ENCODE measurements around the gene LOXHD1. TPM values are rescaled to one million over a fixed set of nuclear protein-coding genes. Genes with fewer than 3 reads are reported as not detected.

Gene LOXHD1
- total RNA-seq, 1 experiment from 2014 or later = not detected

GRCh38 chr18:46678785-46679399 is 21.9 kb upstream of the LOXHD1 start:
- in situ Hi-C loops (cut with HindIII; ENCODE audit: low pct_unique_long_range_greater_than_20kb, low sequenced_read_pairs) = no loop called here
- no peak for DNase-seq (ENCODE audit: low read depth, low spot score)

- DNase-seq (ENCODE audit: low read depth, low spot score) = no peak
- in situ Hi-C loops (cut with HindIII; ENCODE audit: low pct_unique_long_range_greater_than_20kb, low sequenced_read_pairs) = no loop called here
Observed at GRCh38 chr18:46678041-46678440, 21.0 kb upstream of the LOXHD1 start.

- peak; percentile 11 for DNase-seq (ENCODE audit: low read depth, low spot score)
- in situ Hi-C loops (cut with HindIII; ENCODE audit: low pct_unique_long_range_greater_than_20kb, low sequenced_read_pairs) = no loop called here
Observed at GRCh38 chr18:46677611-46678010, 20.6 kb upstream of the LOXHD1 start.

GRCh38 chr18:46676182-46676835 is 19.3 kb upstream of the LOXHD1 start:
- in situ Hi-C loops (cut with HindIII; ENCODE audit: low pct_unique_long_range_greater_than_20kb, low sequenced_read_pairs) = no loop called here
- DNase-seq (ENCODE audit: low read depth, low spot score) = no peak

GRCh38 chr18:46675112-46675511 is 18.1 kb upstream of the LOXHD1 start:
- no peak for DNase-seq (ENCODE audit: low read depth, low spot score)
- in situ Hi-C loops (cut with HindIII; ENCODE audit: low pct_unique_long_range_greater_than_20kb, low sequenced_read_pairs) = no loop called here

GRCh38 chr18:46672062-46672970 is 15.3 kb upstream of the LOXHD1 start:
- DNase-seq (ENCODE audit: low read depth, low spot score) = peak; percentile 11
- in situ Hi-C loops (cut with HindIII; ENCODE audit: low pct_unique_long_range_greater_than_20kb, low sequenced_read_pairs) = no loop called here

GRCh38 chr18:46668694-46669093 is 11.7 kb upstream of the LOXHD1 start:
- in situ Hi-C loops (cut with HindIII; ENCODE audit: low pct_unique_long_range_greater_than_20kb, low sequenced_read_pairs) = no loop called here
- no peak for DNase-seq (ENCODE audit: low read depth, low spot score)

- in situ Hi-C loops (cut with HindIII; ENCODE audit: low pct_unique_long_range_greater_than_20kb, low sequenced_read_pairs) = no loop called here
- no peak for DNase-seq (ENCODE audit: low read depth, low spot score)
Observed at GRCh38 chr18:46668135-46668534, 11.1 kb upstream of the LOXHD1 start.

- in situ Hi-C loops (cut with HindIII; ENCODE audit: low pct_unique_long_range_greater_than_20kb, low sequenced_read_pairs) = no loop called here
- DNase-seq (ENCODE audit: low read depth, low spot score) = no peak
Observed at GRCh38 chr18:46663539-46663938, 6.5 kb upstream of the LOXHD1 start.

GRCh38 chr18:46660957-46661749 is 4.1 kb upstream of the LOXHD1 start:
- in situ Hi-C loops (cut with HindIII; ENCODE audit: low pct_unique_long_range_greater_than_20kb, low sequenced_read_pairs) = no loop called here
- DNase-seq (ENCODE audit: low read depth, low spot score) = peak; percentile 52

- in situ Hi-C loops (cut with HindIII; ENCODE audit: low pct_unique_long_range_greater_than_20kb, low sequenced_read_pairs) = no loop called here
- no peak for DNase-seq (ENCODE audit: low read depth, low spot score)
Observed at GRCh38 chr18:46659484-46659883, 2.5 kb upstream of the LOXHD1 start.

GRCh38 chr18:46656326-46657114 is 500 bp downstream of the LOXHD1 start:
- in situ Hi-C loops (cut with HindIII; ENCODE audit: low pct_unique_long_range_greater_than_20kb, low sequenced_read_pairs) = no loop called here
- no peak for DNase-seq (ENCODE audit: low read depth, low spot score)

- no peak for DNase-seq (ENCODE audit: low read depth, low spot score)
- in situ Hi-C loops (cut with HindIII; ENCODE audit: low pct_unique_long_range_greater_than_20kb, low sequenced_read_pairs) = no loop called here
Observed at GRCh38 chr18:46652372-46652771, 4.6 kb downstream of the LOXHD1 start.

- DNase-seq (ENCODE audit: low read depth, low spot score) = no peak
- in situ Hi-C loops (cut with HindIII; ENCODE audit: low pct_unique_long_range_greater_than_20kb, low sequenced_read_pairs) = no loop called here
Observed at GRCh38 chr18:46650681-46651080, 6.3 kb downstream of the LOXHD1 start.

- DNase-seq (ENCODE audit: low read depth, low spot score) = no peak
- in situ Hi-C loops (cut with HindIII; ENCODE audit: low pct_unique_long_range_greater_than_20kb, low sequenced_read_pairs) = no loop called here
Observed at GRCh38 chr18:46649071-46649862, 7.8 kb downstream of the LOXHD1 start.

GRCh38 chr18:46646468-46646867 is 10.6 kb downstream of the LOXHD1 start:
- DNase-seq (ENCODE audit: low read depth, low spot score) = no peak
- in situ Hi-C loops (cut with HindIII; ENCODE audit: low pct_unique_long_range_greater_than_20kb, low sequenced_read_pairs) = no loop called here
